OCI-LY1 (cell line): ENCODE results near the gene CYP3A4.

Experiments
- H2AFZ ChIP-seq: fragments of 200-600 bp; sonication (generic), shearing (Covaris generic); 2 replicates; pipeline ENCODE4 v1.6.0; 2014; ENCODE audit warnings: antibody characterized with exemption, mild to moderate bottlenecking, low read length
- H3F3A ChIP-seq: fragments of 200-600 bp; sonication (generic), shearing (Covaris generic); 2 replicates; pipeline ENCODE4 v1.6.0; 2014; ENCODE audit warnings: mild to moderate bottlenecking, antibody characterized with exemption, low read length, moderate library complexity; ENCODE audit not compliant: insufficient read depth
- H3K27ac ChIP-seq: fragments of 200-600 bp; sonication (generic); 2 replicates; pipeline ENCODE4 v1.5.1; 2014; ENCODE audit warnings: low read length, mixed run types, mild to moderate bottlenecking, low read depth; ENCODE audit not compliant: poor library complexity, severe bottlenecking
- H3K27me3 ChIP-seq: fragments of 200-600 bp; sonication (generic); 2 replicates; pipeline ENCODE4 v1.6.0; 2014; ENCODE audit warnings: antibody characterized with exemption, mild to moderate bottlenecking, low read length, moderate library complexity; ENCODE audit not compliant: insufficient read depth
- H3K36me3 ChIP-seq: fragments of 200-600 bp; sonication (generic); 2 replicates; pipeline ENCODE4 v1.6.1; 2014; ENCODE audit warnings: mild to moderate bottlenecking, antibody characterized with exemption, low read length, moderate library complexity, mixed read lengths; ENCODE audit not compliant: insufficient read depth
- H3K4me1 ChIP-seq: fragments of 200-600 bp; sonication (generic); 2 replicates; pipeline ENCODE4 v1.5.1; 2014; ENCODE audit warnings: mild to moderate bottlenecking, low read length, moderate library complexity; ENCODE audit not compliant: insufficient read depth, severe bottlenecking
- H3K4me2 ChIP-seq: fragments of 200-600 bp; sonication (generic), shearing (Covaris generic); 2 replicates; pipeline ENCODE4 v1.6.1; 2014; ENCODE audit warnings: low read length
- H3K4me3 ChIP-seq: fragments of 200-600 bp; sonication (generic); 2 replicates; pipeline ENCODE4 v1.5.1; 2014; ENCODE audit warnings: low read length, low read depth, mild to moderate bottlenecking, mixed read lengths; ENCODE audit not compliant: poor library complexity, severe bottlenecking
- H3K79me2 ChIP-seq: fragments of 200-600 bp; shearing (Covaris generic); 2 replicates; pipeline ENCODE4 v1.6.1; 2016; ENCODE audit warnings: mixed run types, low read length, mixed read lengths; ENCODE audit not compliant: insufficient read depth
- H3K9ac ChIP-seq: fragments of 200-600 bp; sonication (generic), shearing (Covaris generic); 2 replicates; pipeline ENCODE4 v1.6.1; 2014; ENCODE audit warnings: mild to moderate bottlenecking, low read length, mixed read lengths
- H3K9me2 ChIP-seq: fragments of 200-600 bp; sonication (generic), shearing (Covaris generic); 2 replicates; pipeline ENCODE4 v1.6.1; 2014; ENCODE audit warnings: low read depth, mild to moderate bottlenecking, low read length, mixed read lengths
- H3K9me3 ChIP-seq: fragments of 200-600 bp; shearing (Covaris generic); 2 replicates; pipeline ENCODE4 v1.6.1; 2014; ENCODE audit warnings: low read length, mixed read lengths
- H4K20me1 ChIP-seq: fragments of 200-600 bp; sonication (generic), shearing (Covaris generic); 2 replicates; pipeline ENCODE4 v1.6.0; 2016; ENCODE audit warnings: mild to moderate bottlenecking, low read length; ENCODE audit not compliant: insufficient read depth
- CTCF ChIP-seq: fragments of 200-600 bp; sonication (generic), shearing (Covaris generic); IDR thresholded peaks from 2 replicates; pipeline ENCODE4 v1.5.1; 2017; ENCODE audit warnings: mild to moderate bottlenecking, antibody characterized with exemption, low read length, moderate library complexity, mixed read lengths
- EZH2 ChIP-seq: fragments of 200-600 bp; sonication (generic), shearing (Covaris generic); IDR thresholded peaks from 2 replicates; pipeline ENCODE4 v1.8.0; 2017; ENCODE audit warnings: borderline replicate concordance, mixed run types, mild to moderate bottlenecking, antibody characterized with exemption, low read length, moderate library complexity, mixed read lengths

Gene CYP3A4

GRCh38 chr7:99822731-99823718 lies 39.0 kb upstream of the CYP3A4 start:
- Histone ChIP-seq H3K9me3 (no peaks in the 10 kb centered on the region), H4K20me1 (no peaks in the 10 kb centered on the region), H3K79me2 (no peaks in the 10 kb centered on the region), H3K4me1 (no peaks in the 10 kb centered on the region), H3K9ac (no peak overlapping the region), H2AFZ (no peak overlapping the region), H3K9me2 (no peaks in the 10 kb centered on the region), H3K27me3 (0 out of 2 replicates have a peak, but pooled peaks cover 6% of the 10 kb centered on the region), H3K4me2 (no peak overlapping the region), H3K27ac (no peak overlapping the region), H3K4me3 (no peak overlapping the region), H3F3A (no peaks in the 10 kb centered on the region), H3K36me3 (no peaks in the 10 kb centered on the region)
- no peak for TF ChIP-seq EZH2
- no peak for TF ChIP-seq CTCF

GRCh38 chr7:99820408-99821027 lies 36.5 kb upstream of the CYP3A4 start:
- H3K79me2 ChIP-seq, result no peaks in the 10 kb centered on the region
- no peaks in the 10 kb centered on the region for H3K4me1 ChIP-seq
- H2AFZ ChIP-seq, result no peak overlapping the region
- 0 out of 2 replicates have a peak, but pooled peaks cover 6% of the 10 kb centered on the region for H3K27me3 ChIP-seq
- no peaks in the 10 kb centered on the region for H3F3A ChIP-seq
- no peak overlapping the region for H3K4me3 ChIP-seq
- no peak overlapping the region for H3K4me2 ChIP-seq
- no peak overlapping the region for H3K9ac ChIP-seq
- H3K27ac ChIP-seq, result no peak overlapping the region
- H4K20me1 ChIP-seq, result no peaks in the 10 kb centered on the region
- no peak for TF ChIP-seq EZH2
- TF ChIP-seq CTCF, result no peak
- no peaks in the 10 kb centered on the region for H3K9me3 ChIP-seq
- no peaks in the 10 kb centered on the region for H3K36me3 ChIP-seq
- H3K9me2 ChIP-seq, result no peaks in the 10 kb centered on the region

GRCh38 chr7:99808766-99809165 lies 24.8 kb upstream of the CYP3A4 start:
- TF ChIP-seq EZH2 (no peak), CTCF (no peak)
- H3K9ac ChIP-seq, result no peak overlapping the region
- no peaks in the 10 kb centered on the region for H4K20me1 ChIP-seq
- H3K9me3 ChIP-seq, result peaks cover 10% of the 10 kb centered on the region
- no peaks in the 10 kb centered on the region for H3K79me2 ChIP-seq
- H3K27ac ChIP-seq, result no peak overlapping the region
- H3K27me3 ChIP-seq, result no peaks in the 10 kb centered on the region; the same call in 1 of the 2 replicates
- H3K4me2 ChIP-seq, result no peak overlapping the region
- no peaks in the 10 kb centered on the region for H3K9me2 ChIP-seq
- H3F3A ChIP-seq, result no peaks in the 10 kb centered on the region
- no peak overlapping the region for H3K4me3 ChIP-seq
- no peaks in the 10 kb centered on the region for H3K36me3 ChIP-seq
- H2AFZ ChIP-seq, result no peak overlapping the region
- no peaks in the 10 kb centered on the region for H3K4me1 ChIP-seq
